GOT3 (cell line): ENCODE data around the gene MARCHF10.

Source experiments
- DNase-seq: peaks from one replicate; lab custom pipeline; 2025; ENCODE audit warnings: mixed read lengths; lab: John Stamatoyannopoulos, UW

Gene MARCHF10

DNA sequence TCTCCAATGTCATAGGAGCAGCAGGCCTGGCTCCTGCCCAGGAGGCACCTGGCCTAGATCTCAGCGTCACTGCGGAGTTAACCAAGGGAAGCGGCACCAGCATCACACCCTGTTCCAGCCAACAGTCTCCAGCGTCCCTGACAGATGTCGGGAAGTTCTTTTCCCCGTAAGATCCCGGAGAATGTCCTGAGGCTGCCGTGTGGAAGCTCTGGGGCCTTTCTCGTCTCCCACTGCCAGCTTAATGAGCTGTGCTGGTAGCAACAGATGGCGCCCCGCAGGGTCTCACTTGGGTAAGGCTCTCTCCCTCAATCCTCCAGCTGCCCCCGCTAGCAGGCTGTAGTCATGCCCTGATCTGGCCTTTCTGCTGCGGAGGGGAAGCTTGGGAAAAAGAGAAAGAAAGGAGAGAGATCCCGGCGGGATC, 57.5 kb downstream of the MARCHF10 start:
- DNase-seq = no peak

DNA sequence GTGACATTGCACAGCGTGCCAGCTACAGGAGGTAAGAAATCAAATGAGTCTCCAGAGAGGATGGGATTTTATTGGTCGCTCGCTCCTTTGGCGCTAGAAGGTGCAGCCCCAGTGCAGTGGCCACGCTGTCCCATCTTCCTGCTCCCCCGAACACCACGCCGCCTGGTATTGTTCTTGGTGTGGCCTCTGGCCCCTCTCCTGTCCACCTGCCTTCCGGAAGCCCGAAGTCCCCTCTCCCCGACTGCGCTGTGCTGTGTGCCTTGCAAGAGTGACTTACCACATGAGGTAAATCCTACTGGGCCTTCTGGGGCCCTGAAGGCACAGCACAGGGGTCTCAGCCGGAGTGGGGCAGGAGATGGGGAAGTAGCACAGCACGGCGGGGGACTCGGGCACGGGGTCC, 58.2 kb downstream of the MARCHF10 start:
- DNase-seq = no peak

DNA sequence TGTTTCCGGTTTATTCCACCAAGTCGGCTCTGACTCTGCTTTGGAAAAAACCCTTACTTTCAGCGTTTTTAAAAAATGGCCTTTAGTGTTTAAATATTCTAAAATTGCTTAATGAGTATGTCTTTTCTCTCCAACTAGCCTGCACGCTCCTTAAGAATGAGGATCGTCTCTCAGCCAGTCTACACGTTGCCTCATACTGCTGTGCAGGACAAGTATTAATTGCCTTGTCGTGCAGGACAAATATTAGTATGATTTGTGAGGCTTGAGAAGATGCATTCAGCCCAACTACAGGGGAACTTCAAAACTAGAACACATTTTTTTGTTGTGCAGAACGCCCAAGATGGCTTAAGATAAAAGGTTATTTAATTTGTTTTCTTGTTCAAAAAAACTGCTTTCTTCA, 61.2 kb downstream of the MARCHF10 start:
- no peak for DNase-seq

DNA sequence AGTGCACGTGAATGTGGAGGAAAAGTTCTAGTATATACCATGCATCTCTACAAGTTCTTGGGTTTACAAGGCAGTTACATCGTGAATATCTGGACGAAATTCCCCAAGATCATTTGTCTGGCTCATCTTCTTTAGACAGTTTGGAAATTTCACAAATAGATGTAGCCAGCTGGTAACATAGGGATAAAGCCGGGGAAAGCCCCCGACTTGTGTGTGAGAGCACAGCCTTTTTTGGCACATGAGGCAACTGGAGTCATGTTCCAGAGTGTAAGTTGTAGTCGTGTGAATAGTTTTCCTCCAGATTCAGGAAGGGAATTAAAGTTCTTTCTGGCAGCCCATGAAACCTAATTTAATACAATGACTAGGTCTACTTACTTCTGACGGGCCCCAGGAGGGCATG, 62.3 kb downstream of the MARCHF10 start:
- no peak for DNase-seq

DNA sequence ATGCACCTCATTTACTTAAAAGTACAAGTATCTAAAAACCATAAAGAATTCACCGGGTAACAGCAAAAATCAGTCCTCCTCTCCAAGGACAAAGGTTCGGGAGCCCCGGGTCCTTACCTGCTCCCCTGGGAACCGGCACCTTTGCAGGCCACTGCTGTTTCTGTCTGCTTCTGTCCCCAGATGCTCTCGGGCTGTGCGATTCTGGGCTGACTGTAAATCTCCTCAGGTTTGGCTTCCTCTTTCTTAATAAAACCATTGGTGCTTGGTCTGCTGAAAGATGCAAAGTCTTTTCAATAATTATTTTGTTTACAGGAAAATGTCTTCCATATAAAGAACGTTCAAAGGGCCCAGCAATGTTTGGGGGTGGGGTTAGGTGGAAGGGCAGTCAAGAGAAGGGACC, 63.9 kb downstream of the MARCHF10 start:
- DNase-seq = no peak

DNA sequence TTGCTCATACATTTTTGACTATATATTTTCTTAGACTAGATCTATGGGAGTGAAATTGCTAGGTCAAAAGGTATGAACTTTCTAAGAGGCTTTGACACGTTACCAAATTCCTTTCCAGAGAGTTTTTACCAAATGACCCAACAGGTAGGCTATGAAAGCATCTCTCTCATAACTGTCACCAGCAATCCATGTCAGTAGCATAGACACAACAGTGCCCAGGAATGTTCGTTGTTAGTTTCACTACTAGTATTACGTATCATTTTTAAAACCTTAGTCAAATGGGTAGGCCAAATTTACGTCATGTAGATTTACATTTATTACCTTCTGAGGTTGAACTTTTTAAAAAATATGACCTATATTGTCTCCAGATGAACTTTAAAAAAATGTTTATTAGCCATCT, 66.8 kb downstream of the MARCHF10 start:
- DNase-seq = no peak

DNA sequence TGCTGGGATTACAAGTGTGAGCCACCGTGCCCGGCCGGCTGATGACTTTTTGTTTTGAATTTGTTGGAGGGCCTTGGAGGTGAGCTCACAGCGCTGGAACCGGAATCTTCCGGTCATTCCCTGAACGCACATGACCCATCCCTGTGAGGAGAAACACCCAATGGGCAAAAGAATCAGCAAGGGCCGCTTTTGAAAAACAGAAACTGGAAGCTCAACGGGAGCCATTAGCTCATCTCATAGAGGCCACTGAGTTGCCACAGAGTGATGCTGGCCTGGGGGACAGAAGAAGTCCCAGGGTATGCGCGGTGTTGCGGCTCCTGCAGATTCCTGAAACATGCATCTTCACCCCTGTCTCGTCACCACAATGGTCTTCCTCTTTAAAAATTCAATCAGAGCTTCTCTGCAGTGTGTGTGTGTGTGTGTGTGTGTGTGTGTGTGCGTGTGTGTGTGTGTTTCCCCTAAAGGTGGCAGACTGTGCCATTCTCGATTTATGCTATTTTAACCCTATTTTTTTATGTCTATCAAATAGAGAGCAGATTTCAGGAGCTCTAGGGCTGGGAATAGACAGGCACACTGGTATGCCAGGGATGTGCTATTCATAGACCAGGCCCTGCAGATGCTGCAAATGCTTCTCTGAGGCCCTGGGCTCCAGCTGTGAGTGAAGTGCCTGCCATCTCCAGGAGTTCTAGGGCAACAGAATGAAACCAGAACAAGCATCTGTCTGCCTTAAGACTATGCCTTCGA, 68.3 kb downstream of the MARCHF10 start:
- no peak for DNase-seq

DNA sequence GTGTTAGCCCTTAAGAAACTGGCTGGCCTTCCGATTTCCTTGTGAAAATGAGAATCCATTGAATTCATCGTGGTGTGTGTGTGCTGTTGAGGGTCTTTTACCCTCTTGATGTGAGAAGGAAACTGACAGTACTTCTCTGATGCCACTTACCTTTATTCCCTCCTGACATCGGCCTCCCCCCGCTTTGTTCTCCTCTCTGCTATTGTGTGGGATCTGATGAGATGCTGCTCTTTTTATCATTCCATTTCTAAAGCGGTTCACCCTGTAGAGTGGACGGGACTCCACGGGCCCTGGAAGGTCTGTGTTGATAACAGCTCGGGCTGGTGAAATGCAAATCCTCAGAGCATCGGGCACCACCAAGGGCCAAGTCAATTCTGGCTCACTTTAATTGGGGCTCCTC, 69.8 kb downstream of the MARCHF10 start:
- DNase-seq = no peak

DNA sequence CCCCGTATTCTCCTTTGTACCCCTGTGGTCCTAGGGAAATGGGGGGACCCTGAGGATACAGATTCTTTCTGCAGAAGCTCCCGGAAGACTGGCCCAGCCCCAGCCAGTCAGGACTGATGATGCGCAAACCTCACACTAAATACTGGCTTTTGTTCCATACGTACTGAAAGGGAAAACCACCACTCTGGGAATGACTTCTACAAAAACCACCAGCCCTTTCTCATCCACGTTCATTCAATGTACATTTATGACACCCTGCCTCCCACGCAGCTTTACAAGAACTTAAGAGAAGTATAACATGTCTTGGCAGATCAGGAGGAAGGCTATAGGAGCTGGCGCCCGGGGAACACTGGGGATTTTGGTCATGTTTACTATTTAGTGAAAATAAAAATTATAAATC, 70.6 kb downstream of the MARCHF10 start:
- no peak for DNase-seq

DNA sequence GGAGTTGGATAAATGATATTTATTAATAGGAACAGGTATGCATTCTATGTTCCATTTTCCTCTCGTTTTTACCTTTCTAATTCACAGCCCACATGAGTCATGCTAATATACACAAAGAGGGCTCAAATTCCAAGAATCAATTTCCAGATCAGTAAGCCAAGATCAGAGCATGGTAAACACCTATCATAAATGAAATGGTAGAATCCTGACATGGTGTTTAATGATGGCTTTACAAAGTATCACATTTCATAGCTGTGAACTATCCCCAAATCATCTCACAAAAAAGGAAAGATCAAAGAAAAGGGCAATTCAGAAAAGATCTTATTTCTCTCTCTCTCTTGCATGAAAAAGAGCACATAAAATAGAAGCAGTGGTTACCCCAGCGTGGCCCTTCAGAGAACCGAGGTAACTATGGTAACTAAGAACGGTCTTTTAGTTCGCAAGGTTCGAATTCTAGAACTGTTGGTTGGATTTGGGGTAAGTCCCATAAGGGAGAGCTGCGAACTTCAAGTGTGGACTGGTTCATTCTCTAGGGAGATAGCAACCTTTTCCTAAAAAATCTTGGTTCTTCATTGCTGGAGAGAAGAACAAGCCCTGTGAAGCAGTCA, 73.0 kb downstream of the MARCHF10 start:
- no peak for DNase-seq

DNA sequence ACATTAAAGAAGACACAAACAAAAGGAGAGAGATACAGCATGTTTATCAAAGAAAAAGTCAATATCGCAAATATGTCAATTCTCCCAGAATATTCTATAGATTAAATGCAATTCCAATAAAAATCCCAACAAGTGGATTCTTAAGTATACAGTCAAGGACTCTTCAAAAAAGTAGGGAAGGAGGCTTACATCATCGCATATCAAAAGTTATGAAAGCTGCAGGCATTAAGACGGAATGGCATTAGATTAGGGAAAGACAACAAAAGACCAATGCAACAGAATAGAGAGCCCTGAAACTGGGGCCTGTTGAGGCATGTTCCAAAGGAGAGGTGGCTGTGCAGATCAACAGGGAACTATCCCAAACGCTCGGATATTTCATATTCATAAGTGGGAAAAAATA, 76.0 kb downstream of the MARCHF10 start:
- no peak for DNase-seq

DNA sequence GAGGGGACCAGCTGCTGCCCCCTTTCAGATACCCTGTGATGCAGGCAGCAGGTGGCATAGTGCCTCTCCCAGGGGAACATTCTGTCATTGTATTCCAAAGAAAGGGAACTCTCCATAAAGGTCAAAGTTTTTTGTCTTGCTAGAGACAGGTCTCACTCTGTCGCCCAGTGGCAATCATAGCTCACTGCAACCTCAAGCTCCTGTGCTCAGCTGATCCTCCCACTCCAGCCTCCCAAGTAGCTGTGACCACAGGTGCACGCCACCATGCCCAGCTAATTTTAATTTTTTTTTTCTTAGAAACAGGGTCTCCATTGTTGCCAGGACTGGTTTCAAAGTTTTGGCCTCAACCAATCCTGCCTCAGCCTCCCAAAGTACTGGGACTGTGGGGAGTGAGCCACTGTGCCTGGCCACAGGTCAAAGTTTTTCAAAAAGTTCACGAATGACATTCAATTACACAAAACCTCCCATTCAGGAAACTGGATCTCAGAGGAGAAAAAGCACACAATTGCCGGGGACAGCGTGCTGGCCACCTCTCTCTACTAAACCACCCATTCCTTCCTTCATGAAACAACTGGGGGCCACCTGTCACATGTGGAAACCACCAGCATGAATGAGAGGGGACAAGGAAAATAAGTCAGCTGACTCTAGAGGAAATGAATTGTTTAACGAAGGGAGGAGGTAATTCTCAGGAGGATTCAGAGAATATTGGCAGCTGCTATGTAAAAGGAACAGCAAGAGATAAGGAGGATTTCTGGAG, 80.0 kb downstream of the MARCHF10 start:
- no peak for DNase-seq

DNA sequence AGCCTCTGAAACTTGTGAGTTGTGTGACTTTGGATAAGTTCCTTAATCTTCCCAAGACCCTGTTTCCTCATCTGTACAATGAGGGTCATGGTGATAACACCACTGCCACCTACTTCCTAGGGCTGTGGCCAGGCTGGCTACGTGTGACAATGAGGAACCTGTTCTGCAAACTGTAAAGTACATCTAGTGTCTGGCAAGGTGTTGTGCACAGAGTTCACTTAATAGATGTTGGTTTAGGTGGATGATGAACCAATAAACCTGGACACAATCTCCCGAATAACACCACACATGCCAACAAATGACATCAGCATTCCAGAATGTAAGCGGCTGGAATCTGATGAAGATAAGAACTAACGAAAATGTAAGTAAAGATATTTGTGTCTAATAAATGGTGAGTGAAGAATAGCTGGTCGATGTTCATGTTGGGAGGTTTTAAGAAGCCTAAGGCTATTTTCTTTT, 82.3 kb downstream of the MARCHF10 start:
- DNase-seq = no peak

DNA sequence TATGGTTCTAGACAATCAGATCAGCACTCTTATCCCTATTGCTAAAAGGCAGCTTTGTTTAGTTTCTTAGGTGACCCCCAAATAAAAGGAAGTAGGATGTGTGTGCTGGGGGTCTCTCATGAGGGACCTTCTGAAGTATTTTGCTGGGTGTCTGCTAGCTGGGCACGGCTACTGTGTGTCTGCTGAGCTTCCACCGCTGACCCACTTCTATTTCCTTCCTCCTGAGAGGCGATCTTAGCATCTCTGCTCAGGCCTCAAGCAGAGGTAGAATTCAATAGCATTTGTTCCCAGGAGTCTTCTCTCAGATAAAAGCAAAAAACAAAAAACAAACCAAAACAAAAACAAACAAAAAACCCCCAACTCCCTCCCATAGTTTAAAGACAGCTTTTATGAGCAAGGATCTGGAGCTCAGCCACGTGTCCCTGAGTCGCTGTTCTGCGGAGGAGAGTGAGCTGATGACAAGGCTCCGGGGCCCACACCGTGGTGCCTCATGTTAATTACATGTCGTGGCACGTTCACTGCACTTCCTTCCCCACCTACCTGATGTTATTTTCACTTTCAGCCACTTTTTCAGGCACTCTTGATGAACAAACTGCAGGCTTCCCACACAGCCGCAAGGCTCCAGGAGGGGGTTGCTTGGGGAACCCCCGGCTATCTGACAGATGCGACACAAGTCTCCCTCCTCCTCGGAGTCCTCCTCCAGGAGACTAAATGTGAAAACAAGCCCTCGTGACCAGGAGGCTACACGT, 83.5 kb downstream of the MARCHF10 start:
- DNase-seq = no peak

DNA sequence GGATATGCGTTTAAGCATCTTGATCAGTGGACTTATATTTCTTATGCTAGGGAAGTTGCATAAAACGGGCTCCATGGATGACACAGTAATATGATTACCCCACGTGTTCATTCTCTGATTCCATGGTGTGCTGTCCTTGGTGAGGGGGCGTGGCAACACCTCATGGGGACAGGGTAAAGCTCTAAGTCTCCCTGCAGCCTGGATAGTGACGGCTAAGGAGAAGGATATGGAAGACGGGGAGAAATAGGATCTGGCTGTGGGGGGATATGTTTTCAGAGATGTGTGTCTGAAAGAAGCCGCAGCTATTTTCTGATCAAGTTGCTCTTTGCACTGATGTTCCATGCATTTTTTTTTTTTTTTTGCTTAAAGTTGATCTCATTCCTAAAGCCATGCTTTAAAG, 84.3 kb downstream of the MARCHF10 start:
- DNase-seq = no peak

DNA sequence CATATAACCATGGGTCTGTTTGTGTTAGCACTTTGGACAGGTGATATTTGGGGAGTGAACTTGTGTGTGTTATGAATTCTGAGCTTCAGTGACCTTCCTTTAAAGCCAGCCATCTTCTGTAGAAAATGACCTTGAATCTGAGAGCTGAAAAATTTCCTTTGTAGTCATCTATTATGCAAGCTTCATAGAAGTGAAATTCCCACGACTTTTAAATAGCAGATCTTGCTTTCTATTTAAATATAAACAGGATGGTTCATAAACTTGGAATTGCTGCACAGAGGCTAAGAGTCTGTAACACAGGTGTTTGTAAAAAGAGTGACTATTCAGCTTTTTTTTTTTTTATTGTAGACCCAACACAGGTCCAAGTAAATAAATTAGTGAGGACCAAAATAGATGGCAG, 85.5 kb downstream of the MARCHF10 start:
- DNase-seq = no peak

DNA sequence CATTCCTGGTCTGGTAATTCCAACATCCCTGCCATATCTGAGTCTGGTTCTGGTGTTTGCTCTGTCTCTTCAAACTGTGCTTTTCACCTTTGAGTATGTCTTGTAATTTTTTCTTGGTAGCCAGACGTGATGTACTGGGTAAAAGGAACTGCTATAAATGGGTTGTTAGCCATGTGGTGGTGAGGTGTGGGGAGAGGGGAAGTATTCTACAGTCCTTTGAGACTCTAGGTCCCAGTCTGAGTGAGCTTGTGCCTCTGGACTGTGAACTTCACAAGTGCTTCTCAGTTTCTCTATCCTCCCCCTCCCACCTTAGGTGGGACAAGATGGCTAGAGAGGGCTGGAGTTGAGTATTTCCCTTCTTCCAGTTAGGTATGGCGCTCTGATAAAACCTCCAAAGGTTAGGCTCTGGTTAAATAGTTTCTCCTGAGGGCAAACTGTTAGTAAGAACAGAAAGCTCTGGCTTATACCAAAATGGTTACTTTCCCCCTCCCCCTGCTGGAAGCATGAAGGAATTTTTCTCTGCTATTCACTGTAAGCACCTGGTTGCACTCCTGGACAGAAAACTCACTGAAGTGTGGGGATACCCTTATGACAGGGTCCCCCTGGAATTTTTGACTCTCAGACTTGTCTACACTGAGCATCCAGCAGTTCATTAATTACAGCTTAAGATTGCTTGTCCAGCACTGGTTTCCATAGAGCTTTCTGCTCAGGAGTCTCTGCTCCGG, 87.8 kb downstream of the MARCHF10 start:
- no peak for DNase-seq

DNA sequence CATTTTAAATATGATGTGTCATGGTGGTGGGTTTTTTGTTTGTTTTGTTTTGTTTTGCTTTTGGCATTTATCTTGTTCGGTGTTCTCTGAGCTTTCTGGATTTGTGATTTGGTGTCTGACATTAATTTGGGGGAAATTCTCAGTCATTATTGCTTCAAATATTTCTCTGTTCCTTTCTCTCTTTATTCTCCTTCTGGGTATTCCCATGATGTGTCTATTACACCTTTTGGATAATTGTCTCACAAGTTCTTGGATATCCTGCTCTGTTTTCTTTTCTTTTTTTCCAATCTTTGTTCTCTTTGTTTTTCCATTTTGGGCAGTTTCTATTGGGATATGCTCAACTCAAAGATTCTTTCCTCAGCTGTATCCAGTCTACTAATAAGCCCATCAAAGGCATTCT, 88.5 kb downstream of the MARCHF10 start:
- no peak for DNase-seq

DNA sequence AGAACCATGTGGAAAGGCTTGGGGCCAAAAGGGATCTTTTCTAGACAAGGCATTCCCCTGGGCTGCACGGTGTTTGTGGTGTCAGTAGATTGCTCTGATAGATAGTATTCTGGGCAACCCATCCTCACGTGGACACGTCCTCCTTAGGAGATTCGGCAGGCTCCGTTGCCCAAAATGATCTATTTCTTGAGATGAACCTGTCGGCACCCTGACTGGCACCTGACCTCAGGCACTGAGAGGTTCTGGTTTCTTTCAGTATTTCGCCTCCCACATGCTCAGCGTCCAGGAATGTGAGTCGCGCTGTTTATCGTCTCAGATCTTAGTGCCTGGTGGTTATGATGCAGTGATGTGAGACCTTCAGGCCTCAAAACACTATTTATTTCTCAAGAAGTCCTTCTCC, 89.7 kb downstream of the MARCHF10 start:
- no peak for DNase-seq

DNA sequence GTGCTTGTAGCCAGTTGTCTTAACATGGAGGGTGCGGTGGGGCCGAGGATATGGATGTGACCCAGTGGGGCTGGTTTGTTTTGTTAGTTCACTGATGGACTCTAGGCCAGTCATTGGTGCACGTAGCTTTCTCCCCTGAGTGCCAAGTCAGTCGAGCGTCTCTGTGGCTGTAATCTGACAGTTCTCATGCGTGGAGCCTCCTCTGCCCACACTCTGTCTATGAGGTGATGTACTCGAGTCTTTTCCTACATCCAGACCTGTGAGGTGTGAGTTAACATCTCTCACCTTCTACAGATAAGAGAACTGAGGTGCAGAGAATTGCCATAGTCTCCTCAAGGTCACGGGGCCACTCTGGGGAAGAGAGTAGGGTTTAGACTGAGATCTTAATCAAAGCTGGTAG, 90.2 kb downstream of the MARCHF10 start:
- DNase-seq = no peak

DNA sequence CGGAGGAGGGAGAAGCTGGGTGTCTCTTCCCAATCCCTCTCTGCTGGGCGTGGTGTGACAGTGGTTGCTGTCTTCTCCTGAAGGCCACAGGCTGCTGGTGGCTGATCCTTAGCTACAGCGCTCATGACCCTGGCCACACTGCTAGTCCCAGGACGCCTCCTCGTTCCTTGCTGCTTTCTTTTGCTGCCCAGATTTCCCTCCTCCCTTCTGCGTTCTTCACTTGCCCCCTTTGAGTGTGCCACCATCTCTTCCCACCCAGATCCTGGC, 90.6 kb downstream of the MARCHF10 start:
- DNase-seq = no peak
